Transverse colon (tissue), 4 donors: ENCODE data around the gene MXI1.

Source experiments
- EP300 ChIP-seq: sonication (generic); formaldehyde crosslinking; IDR thresholded peaks from one replicate; pipeline ENCODE4 v1.6.1; 2017; ENCODE audit warnings: antibody characterized with exemption, low read depth
- POLR2A ChIP-seq: fragments of 450-650 bp; IDR thresholded peaks from one replicate; pipeline ENCODE4 v1.6.1; 2016; ENCODE audit warnings: antibody characterized with exemption, mild to moderate bottlenecking, moderate library complexity
- POLR2AphosphoS5 ChIP-seq, 3 donors: sonication (generic); formaldehyde crosslinking; IDR thresholded peaks; one replicate each; pipeline ENCODE4 v1.6.1; 2016; ENCODE audit warnings: antibody characterized with exemption in 3 of 3
- TF ChIP-seq, protein P1 (sequence below), 5 experiments: fragments of 200-600 bp in 3 of 5; fragments of 450-650 bp in 2 of 5; sonication (generic) in 3 of 5; IDR thresholded peaks; 1 replicate in 2 of 5; 2 replicates in 3 of 5; pipeline ENCODE4 v1.5.1; 2016 to 2017; ENCODE audit warnings: antibody characterized with exemption in 5 of 5, inconsistent platforms in 3 of 5, mild to moderate bottlenecking in 2 of 5, moderate library complexity in 1 of 5

DNA sequence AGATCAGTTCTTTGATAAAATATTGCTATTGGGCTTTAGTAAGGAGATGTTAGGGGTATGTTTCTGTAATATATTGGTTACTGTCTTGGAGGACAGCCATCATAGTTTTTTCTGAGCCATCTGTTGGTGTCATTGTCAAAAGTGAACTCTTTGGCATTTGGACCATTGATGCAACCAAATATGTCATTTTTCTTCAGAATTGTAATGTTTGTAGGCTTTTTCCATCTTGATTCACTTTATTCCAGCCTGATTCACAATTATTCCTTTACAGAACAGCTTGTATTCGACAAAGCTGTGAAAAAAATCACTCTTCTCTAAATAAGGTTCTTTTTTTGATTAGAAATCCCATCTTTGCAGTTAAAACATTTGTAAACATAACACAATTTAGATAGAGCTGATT lies 59.9 kb downstream of the MXI1 start:
- TF ChIP-seq, protein P1, sequence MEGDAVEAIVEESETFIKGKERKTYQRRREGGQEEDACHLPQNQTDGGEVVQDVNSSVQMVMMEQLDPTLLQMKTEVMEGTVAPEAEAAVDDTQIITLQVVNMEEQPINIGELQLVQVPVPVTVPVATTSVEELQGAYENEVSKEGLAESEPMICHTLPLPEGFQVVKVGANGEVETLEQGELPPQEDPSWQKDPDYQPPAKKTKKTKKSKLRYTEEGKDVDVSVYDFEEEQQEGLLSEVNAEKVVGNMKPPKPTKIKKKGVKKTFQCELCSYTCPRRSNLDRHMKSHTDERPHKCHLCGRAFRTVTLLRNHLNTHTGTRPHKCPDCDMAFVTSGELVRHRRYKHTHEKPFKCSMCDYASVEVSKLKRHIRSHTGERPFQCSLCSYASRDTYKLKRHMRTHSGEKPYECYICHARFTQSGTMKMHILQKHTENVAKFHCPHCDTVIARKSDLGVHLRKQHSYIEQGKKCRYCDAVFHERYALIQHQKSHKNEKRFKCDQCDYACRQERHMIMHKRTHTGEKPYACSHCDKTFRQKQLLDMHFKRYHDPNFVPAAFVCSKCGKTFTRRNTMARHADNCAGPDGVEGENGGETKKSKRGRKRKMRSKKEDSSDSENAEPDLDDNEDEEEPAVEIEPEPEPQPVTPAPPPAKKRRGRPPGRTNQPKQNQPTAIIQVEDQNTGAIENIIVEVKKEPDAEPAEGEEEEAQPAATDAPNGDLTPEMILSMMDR (IDR thresholded peaks at IDR 0.05), result no peak
- no peak for TF ChIP-seq POLR2A
- no peak for TF ChIP-seq POLR2AphosphoS5 (IDR thresholded peaks at IDR 0.05)
- TF ChIP-seq EP300, result no peak
